SHP77 treated with DMSO at 0.1 percent for 48 hours (cell line): Measurements from ENCODE around the gene GTSE1.
"Not testable (repeated sequence)": the region's sequence is repeated elsewhere in the genome, so short reads cannot be mapped to it uniquely, and the experiment has no call there.

Experiments used
- DNase-seq: peaks from one replicate; lab custom pipeline; 2025; lab: John Stamatoyannopoulos, UW

Gene GTSE1

DNA sequence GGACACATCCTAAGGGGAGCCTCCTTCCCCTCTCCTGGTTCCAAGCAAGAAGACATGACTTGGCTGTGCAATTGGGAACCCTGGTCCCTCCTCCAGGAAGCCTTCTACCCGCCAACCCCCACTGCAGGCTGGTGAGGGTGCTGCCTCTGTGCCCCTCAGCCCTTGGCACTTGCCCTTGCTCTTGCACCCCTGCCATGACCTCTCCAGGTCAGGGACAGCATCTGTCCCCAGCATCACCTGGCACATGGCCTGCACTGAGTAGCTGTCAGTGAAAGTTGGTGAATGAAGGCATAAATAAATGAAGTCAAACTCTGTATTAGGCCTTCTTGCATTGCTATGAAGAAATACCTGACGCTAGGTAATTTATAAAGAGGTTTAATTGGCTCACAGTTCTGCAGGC is 1.9 kb upstream of the GTSE1 start:
- DNase-seq: no peak

DNA sequence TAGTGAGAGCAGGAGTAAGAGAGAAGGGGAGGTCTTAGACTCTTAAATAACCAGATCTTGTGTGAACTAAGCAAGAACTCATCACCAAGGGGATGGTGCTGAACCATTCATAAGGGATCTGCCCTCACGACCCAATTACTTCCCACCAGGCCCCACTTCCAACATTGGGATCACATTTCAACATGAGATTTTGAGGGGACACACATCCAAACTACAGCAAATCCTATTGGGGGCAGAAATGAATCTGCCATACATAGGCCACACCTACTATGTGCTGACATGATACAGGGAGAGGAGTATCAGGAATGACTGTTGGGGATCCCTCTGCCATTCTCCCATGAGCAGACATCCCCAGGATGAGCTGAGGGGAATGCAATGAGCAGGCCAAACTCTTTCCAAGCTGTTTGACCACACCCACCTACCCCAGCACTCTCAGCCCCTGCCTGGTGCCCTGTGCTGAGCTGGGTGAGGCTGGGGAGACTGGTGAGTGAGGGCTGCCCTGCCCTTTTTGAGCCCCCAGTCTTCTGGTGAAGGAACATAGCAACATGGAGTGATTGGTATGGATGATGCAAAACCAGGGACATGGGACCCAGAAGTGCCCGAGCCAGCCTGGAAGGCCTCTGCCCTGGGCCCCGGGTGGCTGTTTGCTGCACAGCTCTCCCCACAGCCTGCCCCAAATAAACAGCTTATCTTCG is 1.2 kb upstream of the GTSE1 start:
- DNase-seq: no peak

DNA sequence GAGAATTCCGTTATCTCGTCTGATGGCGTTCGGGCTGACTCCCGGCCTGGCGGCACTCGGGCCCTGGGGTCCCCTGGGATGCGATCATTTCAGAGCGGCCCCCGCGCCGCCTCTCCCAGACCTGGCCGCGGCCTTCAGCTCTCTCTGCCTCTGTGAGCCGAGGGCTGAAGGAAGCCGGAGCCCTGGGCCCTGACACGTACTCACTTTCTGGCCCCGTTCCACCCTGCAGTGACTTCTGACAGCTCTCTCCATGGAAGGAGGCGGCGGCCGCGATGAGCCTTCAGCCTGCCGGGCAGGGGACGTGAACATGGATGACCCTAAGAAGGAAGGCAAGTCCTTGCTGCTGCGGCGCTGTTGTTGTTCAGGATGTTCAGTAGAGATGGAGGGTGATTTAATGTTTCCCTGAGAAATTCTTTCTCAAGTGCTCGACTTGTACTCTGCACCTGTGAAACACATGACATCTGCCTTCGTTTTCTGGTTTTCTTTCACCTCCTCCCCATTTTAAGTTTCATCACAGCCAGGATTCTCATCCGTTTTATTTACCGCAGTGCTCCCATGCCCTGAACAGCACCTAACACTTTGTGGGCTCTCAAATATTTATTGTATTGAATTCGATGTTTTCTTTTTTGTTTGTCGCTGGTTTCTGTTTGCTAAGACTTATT is 612 bp downstream of the GTSE1 start:
- peak; percentile 9 for DNase-seq

DNA sequence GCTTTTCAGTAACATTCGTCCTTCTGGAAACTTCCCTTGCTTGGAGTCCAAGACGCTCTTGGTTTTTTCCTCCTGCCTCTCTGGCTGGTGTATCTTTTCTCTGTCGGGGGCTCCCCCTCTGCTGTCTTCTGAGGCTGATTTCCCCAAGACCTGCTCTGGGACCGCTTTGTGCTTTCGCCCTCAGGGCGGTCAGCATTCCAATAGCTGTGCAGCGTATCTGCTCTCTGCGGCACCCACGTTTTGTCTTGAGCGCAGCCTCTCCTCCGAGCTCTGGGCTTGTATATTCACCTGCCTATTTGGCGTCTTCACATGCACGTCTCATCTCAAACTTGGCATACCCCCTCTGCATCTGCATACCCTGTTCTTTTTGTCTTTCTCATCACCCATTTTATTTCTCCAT is 2.4 kb downstream of the GTSE1 start:
- DNase-seq: no peak

DNA sequence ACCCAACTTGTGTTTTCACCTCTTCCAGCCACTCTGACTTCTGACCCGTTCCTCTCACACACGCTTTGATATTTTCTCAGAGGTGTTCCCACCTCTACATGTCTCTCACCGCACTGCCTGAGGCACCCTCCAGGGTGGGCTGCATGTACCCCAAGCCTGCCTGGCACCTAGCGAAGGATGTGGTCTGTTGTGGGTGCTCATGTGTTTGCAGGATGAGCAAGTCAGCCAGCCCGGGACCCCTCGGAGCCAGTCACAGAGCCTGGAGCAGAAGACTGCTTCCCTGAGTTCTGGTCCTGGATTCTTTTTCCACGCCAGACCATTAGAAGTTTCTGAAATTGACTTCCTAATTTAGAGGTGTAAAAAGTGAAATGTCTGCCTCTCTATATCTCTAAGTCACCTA is 3.8 kb downstream of the GTSE1 start:
- no peak for DNase-seq

DNA sequence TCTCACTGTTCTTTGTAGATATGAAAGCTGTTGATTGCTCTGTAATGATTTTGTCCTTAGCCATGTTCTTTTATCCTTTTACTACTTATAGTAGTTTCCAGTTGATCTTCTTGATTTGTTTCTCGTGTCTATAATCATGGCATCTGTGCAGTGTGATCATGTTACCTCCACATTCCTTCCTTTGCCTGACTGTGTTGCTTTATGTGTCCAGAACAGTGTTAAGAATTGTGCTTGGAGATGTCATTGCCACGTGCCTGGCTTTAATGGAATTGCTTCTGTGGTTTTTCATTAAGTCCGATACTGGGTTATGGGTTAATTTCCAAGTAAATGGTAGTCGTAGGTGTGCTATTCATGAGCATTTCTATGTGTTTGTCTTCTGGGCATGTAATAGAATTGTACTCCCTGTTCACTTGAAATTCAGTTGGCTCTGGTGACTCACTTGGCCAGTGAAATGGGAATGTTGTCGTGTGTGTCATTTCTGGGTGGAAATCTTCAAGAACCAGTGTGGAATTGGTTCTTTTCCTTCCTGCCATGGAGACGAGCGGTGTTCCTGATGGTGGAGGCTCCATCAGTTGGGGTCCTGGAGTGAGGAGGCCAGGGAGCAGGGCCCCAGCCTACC is 6.8 kb downstream of the GTSE1 start:
- no peak for DNase-seq

DNA sequence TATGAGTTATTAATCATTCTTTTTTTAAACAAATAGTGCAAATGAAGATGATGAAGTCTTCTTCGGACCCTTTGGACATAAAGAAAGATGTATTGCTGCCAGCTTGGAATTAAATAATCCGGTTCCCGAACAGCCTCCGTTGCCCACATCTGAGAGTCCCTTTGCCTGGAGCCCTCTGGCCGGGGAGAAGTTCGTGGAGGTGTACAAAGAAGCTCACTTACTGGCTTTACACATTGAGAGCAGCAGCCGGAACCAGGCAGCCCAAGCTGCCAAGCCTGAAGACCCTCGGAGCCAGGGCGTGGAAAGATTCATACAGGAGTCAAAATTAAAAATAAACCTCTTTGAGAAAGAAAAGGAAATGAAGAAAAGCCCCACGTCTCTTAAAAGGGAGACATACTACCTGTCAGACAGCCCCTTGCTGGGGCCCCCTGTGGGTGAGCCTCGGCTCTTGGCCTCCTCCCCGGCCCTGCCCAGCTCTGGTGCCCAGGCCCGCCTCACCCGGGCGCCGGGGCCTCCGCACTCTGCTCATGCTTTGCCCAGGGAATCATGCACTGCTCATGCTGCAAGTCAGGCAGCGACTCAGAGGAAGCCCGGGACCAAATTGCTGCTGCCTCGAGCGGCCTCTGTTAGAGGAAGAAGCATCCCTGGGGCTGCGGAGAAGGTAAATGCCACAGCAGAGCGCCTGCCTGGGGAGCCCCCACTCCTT is 11.8 kb downstream of the GTSE1 start:
- DNase-seq: no peak

DNA sequence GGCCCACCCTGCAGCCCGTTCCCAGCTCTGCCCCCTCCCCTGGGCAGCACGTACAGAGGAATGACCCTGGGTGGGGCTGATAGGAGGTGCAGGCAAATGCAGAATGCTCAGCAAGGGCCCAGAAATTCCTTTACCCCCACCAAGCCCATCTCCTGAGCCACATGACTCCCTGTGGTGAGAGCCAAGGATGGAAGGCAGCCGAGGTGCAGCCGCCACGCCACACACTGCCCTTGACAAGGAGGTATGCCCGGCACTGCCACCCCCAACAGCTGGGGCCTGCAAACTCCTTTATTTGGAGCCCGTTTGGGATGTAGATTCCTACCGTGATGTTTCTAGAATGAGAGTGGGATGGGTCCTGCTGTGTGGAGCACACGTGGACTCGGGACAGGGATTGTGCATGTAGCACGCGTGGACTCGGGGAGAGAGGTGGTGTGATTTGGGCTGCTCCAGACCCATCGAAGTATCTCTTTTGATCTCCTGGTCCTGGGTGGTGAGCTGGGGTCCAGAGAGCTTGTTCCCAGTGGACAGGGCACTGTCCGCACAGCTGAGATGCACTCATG is 12.9 kb downstream of the GTSE1 start:
- no peak for DNase-seq

DNA sequence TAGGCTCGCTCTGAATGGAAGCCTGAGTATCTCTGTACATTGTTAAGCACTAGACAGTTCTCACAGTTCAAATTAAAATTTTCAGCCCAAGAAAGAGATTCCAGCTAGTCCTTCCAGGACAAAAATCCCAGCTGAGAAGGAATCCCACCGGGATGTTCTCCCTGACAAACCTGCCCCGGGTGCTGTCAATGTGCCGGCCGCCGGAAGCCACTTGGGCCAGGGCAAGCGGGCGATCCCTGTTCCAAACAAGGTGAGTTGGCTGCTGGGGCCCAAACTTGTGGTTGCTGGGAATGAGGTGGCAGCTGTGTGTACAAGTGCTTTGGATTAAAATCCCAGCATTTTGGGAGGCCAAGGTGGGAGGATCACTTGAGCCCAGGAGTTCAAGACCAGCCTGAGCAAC is 15.4 kb downstream of the GTSE1 start:
- no peak for DNase-seq

DNA sequence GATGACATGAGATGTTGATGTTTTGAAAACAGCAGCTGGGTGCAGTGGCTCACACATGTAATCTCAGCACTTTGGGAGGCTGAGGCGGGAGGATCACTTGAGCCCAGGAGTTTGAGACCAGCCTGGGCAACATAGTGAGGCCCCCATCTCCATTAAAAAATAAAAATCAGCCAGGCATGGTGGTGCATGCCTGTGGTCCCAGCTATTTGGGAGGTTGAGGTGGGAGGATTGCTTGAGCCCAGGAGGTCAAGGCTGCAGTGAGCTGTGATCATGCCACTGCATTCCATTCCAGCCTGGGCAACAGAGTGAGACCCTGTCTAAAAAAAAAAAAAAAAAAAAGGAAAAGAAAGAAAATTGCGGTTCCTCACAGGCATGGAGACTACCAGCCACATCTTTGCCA is 16.2 kb downstream of the GTSE1 start:
- not testable (repeated sequence) for DNase-seq

DNA sequence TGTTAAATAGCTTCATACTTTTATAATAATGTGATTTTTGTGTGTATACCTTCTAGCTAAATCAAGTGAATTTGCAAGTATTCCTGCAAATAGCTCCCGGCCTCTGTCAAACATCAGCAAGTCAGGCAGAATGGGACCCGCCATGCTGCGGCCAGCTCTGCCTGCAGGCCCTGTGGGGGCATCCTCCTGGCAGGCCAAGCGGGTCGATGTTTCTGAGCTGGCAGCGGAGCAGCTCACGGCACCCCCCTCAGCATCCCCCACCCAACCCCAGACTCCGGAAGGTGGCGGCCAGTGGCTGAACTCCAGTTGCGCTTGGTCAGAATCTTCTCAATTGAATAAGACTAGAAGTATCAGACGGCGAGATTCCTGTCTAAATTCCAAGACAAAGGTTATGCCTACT is 19.3 kb downstream of the GTSE1 start:
- DNase-seq: no peak

DNA sequence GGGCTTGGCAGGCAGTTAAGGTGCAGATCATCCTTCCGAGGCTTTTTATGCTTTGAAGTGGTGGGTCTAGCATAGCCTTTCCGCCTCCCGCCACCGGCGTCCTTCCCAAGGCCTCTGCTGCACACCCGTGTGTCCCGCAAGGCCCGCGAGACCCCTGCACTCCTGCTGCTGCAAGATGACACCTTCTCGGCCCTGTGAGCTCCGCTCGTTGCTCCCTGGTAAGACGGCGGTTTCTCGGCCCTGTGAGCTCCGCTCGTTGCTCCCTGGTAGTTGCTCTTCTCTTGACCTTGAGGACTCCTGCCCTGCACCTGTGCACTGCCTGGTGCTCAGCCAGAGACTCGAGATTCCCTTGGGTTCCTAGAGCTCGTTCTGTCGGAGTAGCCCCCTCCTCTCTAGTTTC is 21.0 kb downstream of the GTSE1 start:
- no peak for DNase-seq

DNA sequence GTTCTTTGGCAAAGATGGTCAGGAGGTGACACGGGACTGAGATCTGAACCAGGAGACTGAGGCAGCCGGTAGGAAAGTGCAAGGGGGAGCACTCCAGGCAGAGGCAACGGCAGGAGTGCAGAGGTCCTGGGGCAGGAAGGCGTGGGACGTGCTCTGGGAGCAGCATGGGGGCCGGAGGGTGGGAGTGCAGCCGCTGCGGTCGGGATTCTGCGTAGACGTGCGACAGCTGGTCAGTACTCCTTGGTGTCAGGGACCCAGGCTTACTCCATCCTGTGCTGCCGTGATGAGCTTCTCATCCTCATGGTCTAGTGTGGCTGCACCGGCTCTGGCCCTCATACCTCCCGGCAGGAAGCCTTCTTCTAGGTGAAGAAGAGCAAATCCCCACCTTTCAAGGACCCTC is 21.9 kb downstream of the GTSE1 start:
- DNase-seq: no peak

DNA sequence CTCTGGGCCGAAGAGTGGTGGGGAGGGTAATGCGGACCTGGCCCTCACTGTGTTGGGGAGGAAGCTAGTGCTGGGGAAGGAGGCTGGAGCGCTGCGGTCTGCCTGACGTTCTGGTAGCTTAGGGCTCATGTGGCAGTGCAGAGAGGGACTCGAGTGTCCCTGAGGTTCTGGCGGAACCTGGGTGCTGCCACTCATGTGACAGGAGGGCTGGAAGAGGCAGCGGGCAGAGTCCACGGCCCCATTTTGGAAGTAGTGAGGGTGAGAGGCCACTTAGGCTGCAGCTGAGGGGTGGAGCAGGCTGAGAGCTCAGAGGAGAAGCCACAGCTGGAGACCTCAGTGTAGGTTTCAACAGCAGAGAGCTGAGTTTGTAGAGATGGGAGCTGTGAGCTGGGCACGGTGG is 22.6 kb downstream of the GTSE1 start:
- DNase-seq: no peak

DNA sequence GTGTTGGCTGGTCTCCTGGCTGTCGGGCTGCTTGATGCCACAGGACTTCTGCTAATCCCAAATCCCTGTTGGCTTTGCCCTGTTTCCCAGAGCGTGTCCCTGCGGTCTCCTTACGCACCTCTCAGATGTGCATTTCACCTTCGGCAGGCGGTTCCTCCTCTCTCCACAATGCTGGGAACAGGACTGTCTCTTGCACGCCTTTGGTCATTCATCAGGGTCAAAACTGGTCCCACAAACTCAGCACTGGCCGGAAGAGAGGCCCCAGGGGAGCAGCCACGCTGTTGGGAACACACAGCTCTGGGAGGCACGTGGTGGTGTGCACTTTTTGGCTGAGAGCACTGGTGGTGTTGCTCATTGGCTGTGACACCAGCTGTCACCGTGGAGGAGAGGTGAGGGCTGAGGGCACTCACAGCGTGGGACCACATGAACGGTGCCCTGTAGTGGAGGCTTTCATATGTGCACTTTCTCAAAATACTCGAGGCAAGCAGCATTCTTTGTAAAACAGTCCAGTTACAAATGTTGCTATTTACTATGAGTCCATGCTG is 23.6 kb downstream of the GTSE1 start:
- no peak for DNase-seq

DNA sequence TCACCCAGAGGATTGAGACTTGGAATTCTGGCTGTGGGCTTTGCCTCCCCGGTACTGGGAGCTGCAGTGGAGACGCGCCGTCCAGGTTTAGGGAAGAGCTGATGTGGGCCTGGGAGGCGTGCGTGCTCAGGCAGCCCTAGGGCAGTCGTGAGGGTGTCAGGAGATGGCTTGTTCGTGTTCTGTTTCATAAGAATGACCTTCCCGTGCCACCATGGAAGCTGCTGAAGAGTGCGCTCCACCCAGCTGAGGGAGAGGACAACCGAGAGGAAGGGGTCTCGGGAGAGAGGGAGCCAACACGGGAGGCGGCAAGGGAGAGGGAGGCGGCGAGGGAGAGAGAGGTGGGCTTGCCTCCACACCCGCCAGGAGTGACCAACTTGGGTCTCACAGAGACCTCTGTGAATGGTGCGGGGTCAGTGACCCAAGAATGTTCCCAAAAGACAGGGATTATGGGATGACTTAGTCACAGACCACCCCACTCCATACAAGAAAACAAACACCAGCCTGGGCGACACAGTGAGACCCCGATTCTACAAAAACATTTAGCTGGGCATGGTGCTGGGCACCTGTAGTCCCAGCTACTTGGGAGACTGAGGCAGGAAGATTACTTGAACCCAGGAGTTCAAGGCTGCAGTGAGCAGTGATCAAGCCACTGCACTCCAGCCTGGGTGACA is 24.2 kb downstream of the GTSE1 start:
- DNase-seq: no peak

DNA sequence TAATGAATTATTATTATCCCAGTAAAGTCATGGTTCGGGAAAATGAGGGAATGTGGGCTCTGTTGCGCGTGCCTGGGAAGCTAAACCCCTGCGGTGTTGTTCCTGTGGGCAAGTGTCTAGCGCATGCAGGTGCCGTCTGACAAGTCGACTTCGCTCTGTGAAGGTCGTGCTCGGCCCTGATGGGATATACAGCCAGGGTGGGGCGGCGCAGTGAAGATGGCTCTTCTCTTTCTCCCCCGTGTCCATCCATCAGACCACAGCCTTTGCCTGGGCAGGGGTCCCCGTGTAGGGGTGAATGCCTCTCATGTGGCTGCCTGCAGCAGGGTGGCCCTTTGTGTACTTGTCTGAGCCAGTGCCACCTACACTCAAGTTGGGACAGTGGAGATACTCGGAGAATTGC is 26.0 kb downstream of the GTSE1 start:
- DNase-seq: no peak

DNA sequence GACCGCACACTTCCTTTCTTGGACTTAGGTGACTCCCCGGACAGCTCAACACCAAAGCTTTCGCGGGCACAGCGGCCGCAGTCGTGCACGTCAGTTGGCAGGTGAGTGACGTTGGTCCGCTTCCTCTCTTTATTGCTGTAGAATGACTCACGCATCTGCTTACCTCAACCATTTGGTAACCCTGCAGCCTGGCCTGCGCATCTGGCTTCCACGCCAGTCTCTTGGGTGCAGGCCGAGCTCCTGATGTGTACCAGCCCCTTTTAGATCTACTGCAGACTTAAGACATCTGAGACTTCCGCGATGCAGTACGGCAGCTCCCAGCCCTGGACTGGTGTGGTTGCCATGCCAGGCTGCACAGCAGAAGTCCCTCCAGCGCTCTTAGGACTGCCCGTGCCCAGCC is 26.5 kb downstream of the GTSE1 start:
- DNase-seq: no peak

DNA sequence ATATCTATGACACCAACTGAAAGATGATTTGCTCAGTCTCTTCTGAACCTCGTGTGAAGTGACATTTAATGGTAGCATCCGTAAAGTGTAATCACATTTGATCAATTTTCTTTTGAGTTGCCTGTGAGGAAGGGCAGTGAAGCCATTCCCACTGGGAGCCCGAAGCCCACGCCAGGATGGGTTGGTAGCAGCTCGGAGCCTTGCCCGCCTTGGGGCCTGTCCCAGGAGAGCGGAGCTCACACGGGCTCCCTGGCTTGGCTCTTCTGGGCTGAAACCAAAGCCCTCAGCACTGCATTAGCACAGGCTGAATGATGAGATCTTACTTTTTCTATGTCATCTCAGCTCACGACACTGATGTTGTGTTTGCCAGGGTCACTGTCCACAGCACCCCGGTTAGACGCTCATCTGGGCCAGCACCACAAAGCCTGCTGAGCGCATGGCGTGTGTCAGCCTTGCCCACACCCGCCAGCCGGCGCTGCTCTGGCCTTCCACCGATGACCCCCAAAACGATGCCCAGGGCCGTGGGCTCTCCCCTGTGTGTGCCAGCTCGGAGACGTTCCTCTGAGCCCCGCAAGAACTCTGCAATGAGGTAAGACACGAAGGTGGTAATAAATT is 29.5 kb downstream of the GTSE1 start:
- no peak for DNase-seq

DNA sequence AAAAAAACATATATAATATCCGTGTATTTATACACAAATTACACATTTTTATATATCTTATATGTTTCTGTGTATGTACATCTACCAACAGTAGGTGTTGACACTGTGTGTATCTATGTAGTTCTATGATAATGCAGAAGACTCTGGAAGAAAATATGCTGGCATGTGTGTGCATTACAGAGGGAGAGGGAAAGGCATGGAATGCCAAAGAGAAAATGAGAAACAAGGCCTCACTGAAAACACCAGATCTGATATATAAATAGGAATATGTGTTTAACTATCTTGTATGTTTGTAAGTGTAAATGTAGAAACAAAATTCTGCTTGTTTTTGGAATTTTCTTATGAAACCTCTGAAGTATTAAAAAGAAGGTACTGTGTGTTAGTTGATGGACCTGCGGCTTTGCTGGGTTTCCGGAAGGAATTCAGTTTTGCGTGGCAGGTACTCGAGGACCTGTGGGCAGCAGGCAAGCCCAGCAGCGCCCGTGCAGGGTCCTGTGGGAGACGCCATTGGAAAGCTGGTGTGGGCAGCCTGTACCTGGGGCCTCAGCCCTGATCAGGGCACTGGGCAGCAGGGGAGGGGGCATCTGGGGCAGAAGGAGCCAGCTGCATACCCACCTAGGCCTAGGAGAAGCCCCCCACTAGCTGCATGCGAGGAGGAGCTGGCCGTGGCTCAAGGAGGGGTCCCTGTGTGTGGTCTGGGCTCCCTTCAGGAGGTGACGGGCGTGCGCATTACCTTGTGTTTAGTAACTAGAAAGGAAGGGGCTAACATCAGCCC is 31.2 kb downstream of the GTSE1 start:
- no peak for DNase-seq

DNA sequence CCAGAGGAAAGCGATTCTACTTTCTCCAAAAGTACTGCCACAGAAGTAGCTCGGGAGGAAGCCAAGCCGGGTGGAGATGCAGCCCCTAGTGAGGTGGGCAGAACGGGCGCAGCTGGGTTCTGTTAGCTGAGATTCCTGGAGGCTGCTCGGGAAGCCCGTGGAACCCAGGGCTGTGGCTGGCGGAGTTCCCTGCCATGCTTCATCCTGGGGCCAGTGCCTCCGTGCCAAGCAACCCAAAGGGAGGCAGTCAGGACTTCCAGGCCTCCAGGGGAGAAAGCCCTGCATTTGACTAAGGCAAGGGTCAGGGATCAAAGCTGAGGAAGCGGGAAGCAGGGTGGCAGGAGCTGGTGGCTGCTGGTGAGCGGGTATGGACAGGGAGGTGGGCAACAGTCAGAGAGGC is 32.1 kb downstream of the GTSE1 start:
- no peak for DNase-seq
